Measurements from ENCODE around the gene KRT36.

KRT36 gene

DNA sequence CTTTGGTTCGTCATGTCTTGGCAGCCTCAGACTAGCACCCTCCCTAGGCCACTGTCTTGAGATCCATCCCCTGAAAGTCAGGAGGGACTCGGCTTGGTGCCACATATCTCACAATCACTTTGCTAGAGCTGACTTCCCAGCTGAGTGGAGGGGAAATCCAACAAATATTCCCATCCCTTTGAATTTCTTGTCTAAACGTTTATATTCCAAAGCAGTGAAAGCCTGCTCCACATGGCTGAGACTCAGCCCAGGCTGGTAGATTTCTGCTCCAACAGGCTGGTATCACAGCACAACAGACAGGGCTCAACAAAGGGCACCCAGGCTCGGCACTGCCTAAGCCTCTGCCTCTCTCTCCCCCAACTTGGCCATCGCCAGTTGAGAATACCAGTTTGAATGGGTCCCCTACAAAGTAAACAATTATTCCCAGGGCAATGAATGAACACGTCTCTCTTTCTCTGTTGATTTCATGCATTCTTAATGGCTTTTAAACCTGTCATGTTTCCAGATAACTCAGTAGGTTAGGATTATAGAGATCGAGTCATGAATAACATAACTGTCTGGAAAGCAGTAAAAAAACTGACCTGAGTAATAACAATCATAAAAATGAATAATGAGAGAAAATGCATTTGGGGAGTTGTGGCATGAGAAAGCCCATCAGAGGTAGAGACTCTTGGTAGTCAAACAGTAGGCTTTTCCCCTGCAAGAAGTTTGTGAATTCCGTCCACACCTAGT is 14.7 kb upstream of the KRT36 start:
- no peak for DNase-seq (ENCODE audit: insufficient read length, low spot score)
- FAIRE-seq = no peak

DNA sequence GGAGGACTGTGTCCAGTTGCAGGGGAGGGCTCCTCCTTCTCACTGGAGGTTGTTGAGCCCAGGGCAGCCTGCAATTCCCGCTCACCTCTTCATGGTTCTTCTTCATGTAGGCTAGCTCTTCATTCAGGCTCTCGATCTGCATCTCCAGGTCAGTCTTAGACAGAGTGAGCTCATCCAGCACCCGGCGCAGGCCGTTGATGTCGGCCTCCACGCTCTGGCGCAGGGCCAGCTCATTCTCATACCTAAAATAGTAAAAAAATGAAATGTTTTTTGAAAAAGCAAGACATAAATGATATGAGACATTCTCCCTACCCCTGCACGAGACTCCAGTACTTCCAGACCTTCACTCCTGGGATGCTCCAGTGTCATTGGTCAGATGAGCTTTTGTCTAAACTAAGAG is 13.5 kb upstream of the KRT36 start:
- DNase-seq (ENCODE audit: insufficient read length, low spot score) (no peak), FAIRE-seq (no peak)

DNA sequence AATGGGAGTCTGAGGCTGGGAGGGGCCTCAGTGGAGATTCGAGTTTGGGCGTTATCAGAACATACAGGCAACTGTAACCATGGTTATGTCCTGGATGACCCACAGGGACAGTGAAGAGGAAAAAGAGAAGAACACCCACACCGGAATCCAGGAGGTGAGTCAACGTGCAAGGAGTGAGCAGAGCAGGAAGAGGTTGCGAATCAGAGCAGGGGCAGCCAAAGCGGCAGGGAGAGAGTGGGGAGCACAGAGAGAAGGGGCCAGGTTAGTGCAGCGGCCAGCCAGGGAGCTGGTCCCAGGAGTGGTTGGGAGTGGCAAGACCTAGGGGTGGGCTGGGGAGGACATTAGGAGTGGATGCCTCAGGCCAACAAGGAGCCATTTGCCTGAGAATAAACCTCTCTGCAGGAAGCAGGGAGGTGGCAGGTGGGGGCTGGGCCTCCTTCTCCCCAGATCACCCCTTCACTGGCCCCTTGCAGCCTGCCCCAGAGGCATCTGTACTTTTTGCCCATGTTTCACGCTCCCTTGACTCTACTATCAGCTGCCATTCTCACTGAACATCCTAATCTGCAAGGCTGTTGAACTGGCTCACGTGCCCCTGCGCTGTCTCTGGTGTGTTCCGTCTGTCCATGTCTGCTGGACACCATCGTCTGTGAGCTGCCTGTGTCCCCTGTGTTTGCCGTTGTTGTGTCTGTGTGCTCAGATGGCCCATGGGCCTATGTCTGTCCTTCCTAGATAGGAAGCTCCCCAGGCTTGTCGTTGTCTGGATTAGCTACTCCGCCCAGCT is 10.6 kb upstream of the KRT36 start:
- peak; percentile 59 for FAIRE-seq
- peak; percentile 75 for DNase-seq (ENCODE audit: insufficient read length, low spot score)

DNA sequence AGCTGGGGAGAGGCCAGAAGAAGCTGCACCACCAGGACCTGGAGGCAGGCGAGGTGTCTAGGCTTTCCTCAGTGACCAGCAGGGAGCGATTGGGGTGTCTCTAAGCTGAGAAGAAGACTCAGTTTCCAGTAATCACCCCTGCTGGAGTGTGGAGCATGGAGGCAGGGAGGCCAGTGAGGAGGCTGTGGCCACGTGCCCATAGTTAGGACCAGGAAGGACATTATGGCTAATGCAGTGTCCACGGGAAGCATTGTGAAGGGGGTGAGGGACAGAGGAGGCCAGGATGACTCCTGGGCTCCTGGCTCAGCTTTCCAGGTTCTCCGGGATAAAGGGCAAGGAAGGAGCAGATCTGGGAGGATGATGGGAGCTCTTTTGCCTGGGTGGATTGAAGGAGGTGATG is 10.0 kb upstream of the KRT36 start:
- DNase-seq (ENCODE audit: insufficient read length, low spot score) (no peak), FAIRE-seq (no peak)

DNA sequence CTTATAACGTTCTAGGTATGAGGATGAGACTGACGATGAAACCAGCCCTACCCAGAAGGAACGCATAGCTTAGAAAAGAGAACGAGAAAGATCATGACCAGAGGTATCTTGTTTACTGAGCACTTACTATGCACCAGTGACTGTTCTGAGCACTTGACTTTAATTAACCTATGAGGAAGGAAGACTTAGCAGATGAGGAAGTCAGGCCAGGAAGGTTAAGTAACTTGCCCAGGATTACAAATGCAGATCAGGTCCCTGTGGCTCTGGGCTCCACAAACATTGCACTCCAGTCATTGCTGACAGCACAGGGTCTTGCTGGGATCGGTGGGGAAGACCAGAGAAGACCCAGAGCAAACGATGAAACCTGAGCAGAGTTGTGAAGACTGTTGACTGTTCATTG is 8.6 kb upstream of the KRT36 start:
- DNase-seq (ENCODE audit: insufficient read length, low spot score) = no peak
- peak; percentile 57 for FAIRE-seq

DNA sequence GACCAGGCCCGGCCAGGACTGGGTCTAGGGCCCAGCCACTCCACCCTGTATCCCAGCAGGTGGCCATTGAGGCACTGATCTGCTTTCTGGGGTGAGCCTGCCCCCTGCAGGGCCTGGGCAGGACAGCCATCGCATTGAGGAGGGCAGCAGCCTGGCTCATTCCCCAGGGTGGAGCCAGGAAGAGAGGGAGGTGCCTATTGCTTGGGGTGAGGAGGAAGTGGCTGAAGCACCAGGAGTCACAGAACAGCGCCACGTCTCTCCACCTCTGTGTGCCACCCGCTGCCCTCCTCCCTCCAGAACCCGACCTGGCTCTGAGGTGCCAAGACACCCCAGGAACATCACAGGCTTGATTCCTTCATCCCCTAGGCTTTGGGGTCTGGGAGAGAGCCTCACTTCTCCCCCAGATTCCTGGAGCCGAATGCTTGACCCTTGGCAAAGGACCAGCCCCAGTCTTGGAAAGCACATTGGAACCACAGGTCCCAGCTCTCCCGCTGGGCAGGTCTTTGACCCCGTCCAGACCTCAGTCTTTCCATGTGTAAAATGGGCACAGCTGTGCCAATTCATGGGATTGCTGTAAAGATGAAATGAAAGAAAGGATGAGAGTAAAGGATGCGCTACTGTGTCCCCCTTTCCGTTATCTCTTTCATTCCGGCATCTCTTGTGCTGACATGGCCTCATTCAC is 7.2 kb upstream of the KRT36 start:
- DNase-seq (ENCODE audit: insufficient read length, low spot score) (peak; percentile 96), FAIRE-seq (peak; percentile 94)

DNA sequence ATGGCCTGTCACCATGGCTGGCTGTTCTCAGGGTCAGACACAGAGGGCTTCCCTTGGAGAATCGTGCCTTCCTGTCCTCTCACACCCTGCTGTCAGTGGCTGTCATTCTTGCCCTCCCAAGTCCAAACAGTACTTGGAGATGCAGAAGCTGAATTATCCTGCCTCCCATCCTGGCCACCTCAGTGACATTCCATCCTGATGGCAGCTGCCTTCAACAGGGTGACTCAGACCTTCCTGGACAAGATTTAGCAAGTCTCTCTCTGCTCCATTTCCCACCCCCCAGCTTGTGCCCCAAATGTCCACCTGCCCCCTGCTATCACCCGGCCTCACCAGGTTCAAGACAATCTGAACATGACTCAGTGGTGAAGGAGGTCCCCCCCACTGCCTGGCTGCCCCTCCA is 4.8 kb upstream of the KRT36 start:
- FAIRE-seq = peak; percentile 97
- DNase-seq (ENCODE audit: insufficient read length, low spot score) = peak; percentile 54

DNA sequence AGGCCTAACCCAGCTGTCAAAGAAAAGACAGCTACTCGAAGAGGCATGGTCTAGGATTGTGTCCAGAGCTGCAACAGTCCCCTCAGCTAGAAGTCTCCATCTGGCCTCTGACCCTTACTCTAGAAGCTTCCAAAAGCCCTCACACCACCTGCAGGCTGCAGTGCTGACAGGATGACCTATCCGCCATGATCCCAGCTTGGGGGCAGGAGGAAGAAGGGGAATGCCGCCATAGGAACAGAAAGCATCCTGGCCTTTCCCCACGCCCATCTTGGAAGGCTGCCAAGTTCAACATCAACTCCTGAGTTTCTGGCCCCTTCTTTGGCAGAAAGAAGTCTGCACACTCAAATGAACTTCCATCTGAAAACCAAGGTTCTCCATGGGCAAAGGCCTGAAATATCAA is 3.1 kb upstream of the KRT36 start:
- FAIRE-seq = peak; percentile 13
- DNase-seq (ENCODE audit: insufficient read length, low spot score) = no peak

DNA sequence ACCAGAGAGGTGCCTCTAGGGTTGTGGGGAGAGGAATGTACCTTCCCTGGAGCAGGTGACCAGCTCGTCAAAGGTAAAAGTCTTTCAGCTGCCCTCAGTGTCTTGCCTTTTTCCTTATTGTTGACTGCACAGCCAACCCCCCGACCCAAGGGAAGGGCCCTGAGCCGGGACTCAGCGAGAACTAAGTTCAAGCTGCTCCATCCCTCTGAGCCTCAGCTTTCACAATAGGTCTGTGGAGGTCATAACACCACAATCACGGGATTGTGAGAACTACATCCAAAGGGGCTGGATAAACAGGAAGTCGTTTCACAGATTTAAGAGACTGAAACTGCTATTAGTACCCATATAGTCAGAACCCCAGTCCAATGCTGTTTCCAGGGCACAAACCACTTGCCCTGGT is 2.6 kb upstream of the KRT36 start:
- DNase-seq (ENCODE audit: insufficient read length, low spot score) (no peak), FAIRE-seq (no peak)

DNA sequence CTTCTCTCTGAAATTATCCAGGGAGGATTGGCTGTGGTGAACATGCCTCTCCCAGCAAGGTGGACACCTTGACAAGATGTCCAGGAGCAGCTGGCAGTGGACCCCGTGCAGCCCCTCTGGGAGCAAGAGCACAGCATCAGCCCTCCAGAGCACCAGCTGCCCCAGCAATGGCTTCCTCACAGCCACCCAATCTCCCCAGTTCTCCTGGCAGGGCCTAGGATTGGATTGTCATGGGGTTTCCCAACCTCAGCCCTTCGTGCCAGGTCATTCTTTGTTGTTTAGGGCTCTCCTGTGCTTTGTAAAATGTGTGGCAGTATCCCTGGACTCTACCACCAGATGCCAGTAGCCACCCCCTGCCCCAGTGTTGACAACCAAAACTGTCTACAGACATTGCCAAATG is 1.8 kb upstream of the KRT36 start:
- FAIRE-seq = no peak
- DNase-seq (ENCODE audit: insufficient read length, low spot score) = no peak

DNA sequence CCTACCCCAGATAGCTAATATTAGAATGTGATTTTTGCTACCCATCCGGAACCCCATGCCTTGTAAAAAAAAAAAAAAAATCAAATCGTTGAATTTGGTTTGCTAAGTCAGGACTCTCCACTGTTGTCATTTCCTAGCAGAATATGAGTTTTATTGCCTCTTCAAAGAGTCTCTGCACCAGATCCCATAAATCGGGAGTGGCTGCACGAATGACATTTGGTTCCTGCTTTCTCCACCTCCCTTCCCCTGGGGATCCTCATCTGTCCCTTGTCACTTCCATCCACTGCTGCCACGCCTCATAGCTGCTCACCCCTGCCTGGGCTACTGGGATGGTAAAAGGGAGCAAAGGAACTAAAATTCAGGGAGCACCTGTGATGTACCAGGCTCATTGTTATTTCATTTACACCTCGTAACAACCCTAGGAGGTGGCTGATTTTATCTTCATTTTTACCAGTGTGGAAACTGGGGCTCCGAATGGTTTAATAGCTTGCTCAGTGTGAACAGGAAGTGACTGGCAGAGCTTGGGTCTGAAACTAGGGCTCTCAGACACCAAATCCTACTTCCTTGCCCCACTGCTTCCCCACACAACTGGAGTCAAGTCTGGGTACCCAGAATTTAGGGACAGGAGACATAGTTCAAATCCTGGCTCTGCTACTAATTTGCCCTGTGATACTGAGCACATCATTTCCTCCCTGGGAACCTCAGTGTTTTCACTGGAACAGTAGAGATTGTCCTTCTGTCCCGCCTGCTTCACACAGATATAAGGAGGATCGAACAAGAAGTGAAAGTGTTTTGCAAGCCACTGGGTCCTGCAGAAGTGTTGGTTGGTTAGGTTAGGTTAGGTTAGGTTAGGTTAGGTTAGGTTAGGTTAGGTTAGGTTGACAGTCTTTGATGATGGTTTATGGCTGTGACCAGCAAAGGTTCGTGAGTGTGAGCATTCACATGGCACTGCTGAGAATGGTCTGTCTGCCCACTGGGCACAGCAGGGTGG is 585 bp upstream of the KRT36 start:
- FAIRE-seq = peak; percentile 80

DNA sequence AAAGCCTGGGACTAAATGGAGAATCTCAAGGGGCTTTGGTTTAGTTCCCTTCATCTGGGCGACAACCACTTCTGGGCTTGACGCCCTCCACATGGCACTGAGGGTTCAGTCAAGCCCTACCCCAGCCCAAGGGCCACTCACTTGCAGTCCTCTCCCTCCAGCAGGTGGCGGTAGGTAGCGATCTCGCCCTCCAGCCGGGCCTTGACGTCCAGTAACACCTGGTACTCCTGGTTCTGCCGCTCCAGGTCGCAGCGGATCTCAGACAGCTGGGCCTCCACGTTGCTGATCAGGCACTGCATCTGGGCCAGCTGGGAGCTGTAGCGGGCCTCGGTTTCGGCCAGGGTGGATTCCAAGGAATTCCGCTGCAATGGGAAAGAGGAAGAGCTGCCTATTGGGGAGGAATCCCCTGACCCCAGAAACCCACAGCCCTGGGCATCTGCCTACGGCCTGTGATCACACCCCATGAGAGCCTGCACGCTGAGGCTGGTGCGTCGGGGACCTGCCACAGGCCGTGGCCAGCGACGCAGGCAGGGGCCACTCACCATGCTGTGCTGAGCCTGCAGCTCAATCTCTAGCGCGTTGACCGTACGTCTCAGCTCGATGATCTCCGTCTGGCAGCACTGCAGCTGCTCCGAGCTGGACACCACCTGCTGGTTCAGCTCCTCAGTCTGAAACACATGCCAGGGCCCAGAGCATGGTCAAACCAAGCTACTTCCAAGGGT is 2.7 kb downstream of the KRT36 start:
- FAIRE-seq = peak; percentile 48

More for the DNA sequence above, 585 bp upstream of the KRT36 start:
- no peak for DNase-seq (ENCODE audit: insufficient read length, low spot score)

DNA sequence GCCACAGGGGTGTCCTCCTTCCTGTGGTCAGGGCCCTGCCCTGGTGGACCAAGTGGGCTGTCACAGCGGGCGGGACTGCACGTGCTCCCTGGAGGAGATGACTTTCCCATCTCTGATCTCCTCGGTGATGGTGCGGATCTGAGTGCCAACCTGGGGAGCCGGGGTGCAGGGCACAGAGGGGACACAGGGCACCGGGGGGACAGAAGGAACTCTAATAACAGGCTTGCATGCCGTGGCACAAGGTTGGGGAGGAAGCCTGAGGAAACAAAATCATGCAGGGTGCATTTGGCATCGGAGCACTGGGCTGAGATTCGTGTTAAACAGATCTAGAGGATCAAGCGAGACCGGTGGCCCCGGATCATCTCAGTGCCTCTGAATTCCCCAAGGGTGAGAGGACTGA is 3.4 kb downstream of the KRT36 start:
- DNase-seq (ENCODE audit: insufficient read length, low spot score) (no peak), FAIRE-seq (no peak)

More for the DNA sequence above, 2.7 kb downstream of the KRT36 start:
- DNase-seq (ENCODE audit: insufficient read length, low spot score) = no peak

DNA sequence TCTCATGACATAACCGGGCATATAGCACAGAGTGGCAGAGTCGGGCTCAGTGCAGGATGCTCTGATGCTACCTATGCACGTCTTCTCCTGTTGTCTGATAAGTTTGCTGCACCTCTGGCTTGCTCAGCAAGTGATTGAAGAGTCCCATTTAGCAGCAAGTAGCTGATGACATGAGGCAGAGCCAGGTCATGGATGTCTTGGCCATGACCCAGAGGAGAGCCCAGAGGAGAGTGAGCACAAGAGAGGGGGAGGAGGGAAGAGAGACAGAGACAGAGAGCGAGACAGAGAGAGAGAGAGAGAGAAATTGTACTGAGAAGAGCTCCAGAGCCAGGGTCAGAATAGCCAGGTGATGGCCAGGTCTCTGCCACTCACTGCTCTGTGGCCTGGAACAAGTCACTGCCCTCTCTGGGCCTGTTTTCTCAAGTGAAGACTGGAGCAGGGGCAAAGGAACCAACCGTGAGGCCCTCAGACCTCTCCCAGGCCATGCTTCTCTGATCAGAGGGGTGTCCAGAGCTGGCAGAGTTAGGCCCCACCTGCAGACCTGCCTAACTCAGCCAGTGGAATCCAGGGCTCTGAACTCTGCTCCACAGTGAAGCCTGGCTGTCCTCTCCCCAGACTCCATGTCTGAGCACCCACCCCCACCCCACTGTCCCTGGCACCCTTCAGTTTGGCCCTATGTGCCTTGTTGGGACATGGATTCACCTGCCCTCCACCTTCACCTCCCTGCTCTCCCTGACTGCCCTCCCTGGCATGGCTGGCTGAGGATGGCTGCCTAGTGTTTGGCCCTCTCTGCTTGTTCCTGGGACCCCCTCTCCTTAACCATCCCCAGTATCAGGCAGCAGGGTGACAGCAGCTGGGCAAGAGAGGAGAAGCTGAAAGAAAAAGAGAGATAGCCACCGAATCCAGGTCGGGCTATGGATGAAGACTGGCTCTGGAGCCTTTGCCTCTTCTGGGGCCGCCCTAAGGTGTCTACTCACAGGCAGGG is 4.5 kb downstream of the KRT36 start:
- peak; percentile 28 for FAIRE-seq
- DNase-seq (ENCODE audit: insufficient read length, low spot score) = no peak

DNA sequence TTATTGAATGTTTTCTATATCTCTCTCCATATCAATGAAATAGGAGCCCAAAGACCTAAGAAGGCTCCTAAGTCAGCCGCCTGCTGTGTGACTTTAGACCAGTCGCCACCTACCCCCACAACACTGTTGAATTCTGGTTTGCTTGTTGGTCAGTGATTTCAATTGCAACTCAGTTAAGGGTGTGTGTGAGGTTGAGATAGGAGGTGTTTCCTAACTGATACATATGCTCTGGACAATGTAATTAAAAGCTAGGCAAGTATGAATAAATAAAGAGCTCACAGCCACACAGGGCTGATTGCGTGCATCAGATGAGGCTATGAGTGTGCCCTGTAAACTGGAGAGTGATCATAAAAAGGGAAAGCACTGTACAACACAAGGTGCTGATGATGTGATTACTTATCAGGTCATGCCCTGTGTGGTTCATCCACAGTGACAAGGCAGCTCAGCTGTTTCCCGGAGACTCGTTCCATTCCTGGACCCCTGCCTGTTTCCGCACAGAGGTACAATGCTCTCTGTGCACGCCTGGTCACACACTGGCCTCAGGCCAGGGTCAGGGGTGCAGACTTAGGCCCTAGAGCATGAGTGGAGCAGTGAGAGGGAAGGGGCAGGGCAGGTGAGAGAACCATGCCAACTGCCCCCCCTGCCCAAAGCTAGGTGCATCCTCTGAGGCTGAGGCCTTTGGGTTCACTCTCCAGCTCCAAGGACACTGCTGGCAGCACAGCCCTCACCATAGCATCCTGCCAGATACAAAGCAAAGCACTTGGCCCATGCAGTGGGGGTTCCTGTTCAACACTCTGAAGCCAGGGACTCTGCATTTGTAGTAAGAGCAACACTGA is 5.5 kb downstream of the KRT36 start:
- no peak for FAIRE-seq

DNA sequence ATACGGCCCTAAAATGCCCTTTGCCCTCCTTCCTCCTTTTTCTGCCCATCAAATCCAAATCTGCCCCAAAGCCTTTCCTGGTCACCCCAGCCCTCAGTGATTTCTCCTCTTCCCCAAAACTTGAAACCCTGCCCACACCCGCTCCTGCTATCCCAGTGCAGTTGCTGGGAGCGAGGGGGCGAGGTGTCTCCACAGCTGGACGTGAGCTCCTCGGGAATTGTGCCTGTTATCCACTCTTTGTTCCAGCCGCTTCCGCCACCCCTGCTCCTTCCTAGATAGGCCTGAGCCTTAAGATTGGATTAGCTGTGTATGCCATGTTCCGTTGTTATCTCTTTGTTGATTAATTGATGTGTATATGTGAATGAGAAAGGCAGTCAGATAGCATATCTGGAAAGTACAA is 6.2 kb downstream of the KRT36 start:
- peak; percentile 49 for FAIRE-seq

More for the DNA sequence above, 5.5 kb downstream of the KRT36 start:
- DNase-seq (ENCODE audit: insufficient read length, low spot score) = no peak

DNA sequence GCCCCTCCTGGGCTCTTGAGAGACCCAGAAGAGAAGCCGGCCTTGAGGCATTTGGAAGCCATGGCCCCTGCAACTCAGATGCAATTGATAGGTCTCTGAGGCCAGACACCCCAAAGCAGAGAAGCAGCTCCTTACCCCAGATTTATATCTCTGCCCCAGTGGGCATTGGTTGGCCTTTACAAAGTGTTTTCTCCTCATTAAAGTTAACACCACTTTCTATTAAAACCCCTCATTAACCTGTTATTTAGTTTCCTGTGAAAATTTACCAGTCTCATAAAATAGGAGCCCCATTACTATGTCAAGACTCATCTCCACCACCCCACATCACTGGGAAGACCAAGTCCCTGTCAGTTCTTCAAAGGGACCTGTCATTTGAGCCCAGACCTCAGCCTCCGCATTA is 8.7 kb downstream of the KRT36 start, which contains the start of gene KRT35:
KRT35 (minus strand) TSS at position 116 of the 400 bp plus-strand sequence; CDS start at position 62, 54 bp downstream.
- FAIRE-seq = no peak
- DNase-seq (ENCODE audit: insufficient read length, low spot score) = no peak

More for the DNA sequence above, 6.2 kb downstream of the KRT36 start:
- DNase-seq (ENCODE audit: insufficient read length, low spot score) = no peak
